ENCODE results near the gene PLEKHM2. TPM values are rescaled to one million over a fixed set of nuclear protein-coding genes. Genes with fewer than 3 reads are reported as not detected.

Gene PLEKHM2
- total and polyA plus RNA-seq, 2 of the 8 experiments (the other 6 are each of a cell fraction or from before 2014, with no cell fraction given), result 38.3 to 47.6 TPM

GRCh38 chr1:15768388-15768787 lies 84.3 kb downstream of the PLEKHM2 start:
- Histone ChIP-seq H4K20me1 (replicated peaks in 1 of 2; ENCODE audit: control insufficient read depth in 1 of 2, insufficient read depth in 2 of 2, low read length in 2 of 2) (peaks cover 5 to 12% of the 10 kb centered on the region in 2 experiments), H4K5ac (ENCODE audit: insufficient read length, low read depth, low read length) (no peak overlapping the region), H3K9ac (replicated peaks in 1 of 4; ENCODE audit: extremely low read depth in 1 of 4, low read depth in 3 of 4, low read length in 3 of 4) (no peak overlapping the region), H2AFZ (ENCODE audit: low read length) (no peak overlapping the region), H2BK5ac (ENCODE audit: low read depth, low read length) (no peak overlapping the region), H4K8ac (ENCODE audit: extremely low read depth, insufficient read depth, low read length) (no peak overlapping the region), H2BK120ac (replicated peaks; ENCODE audit: low read depth, low read length) (no peak overlapping the region), H3K9me3 (ENCODE audit: insufficient read depth in 2 of 2, low read depth in 1 of 2, low read length in 1 of 2) (no peaks in the 10 kb centered on the region), H3K4ac (replicated peaks; ENCODE audit: insufficient read length, low read depth, low read length) (no peak overlapping the region), H3K23me2 (ENCODE audit: low read depth, low read length) (no peaks in the 10 kb centered on the region), H3K36me3 (ENCODE audit: control insufficient read depth in 2 of 4, insufficient read depth in 4 of 4, low read length in 3 of 4) (peaks cover 25 to 82% (median 51%) of the 10 kb centered on the region in 4 experiments), H3K79me2 (ENCODE audit: control insufficient read depth in 1 of 2, insufficient read depth in 2 of 2, low read length in 2 of 2) (peaks cover 0 to 8% of the 10 kb centered on the region in 2 experiments; a peak in 1 of 4 replicates), H3K14ac (ENCODE audit: insufficient read length) (no peak overlapping the region), H2BK12ac (ENCODE audit: low read depth, low read length) (no peak overlapping the region), H3K4me1 (replicated peaks in 1 of 4; ENCODE audit: control insufficient read depth in 3 of 4, insufficient read depth in 4 of 4, low read length in 3 of 4) (no peaks in the 10 kb centered on the region; a peak in 2 of 7 replicates), H3K4me2 (ENCODE audit: insufficient read depth in 1 of 2, low read depth in 2 of 2, low read length in 2 of 2) (no peak overlapping the region), H2BK20ac (ENCODE audit: low read length) (no peak overlapping the region), H3K23ac (ENCODE audit: insufficient read length) (no peak overlapping the region), H3K79me1 (ENCODE audit: low read depth, low read length) (peaks cover 8% of the 10 kb centered on the region), H3K18ac (ENCODE audit: extremely low read depth, low read length) (no peak overlapping the region), H3K56ac (replicated peaks; ENCODE audit: insufficient read length, low read depth, low read length) (no peak overlapping the region), H3K27me3 (replicated peaks in 1 of 4; ENCODE audit: control insufficient read depth in 3 of 4, extremely low read depth in 1 of 4, insufficient read depth in 3 of 4, low read length in 3 of 4) (no peaks in the 10 kb centered on the region), H2AK5ac (ENCODE audit: low read depth, low read length) (no peak overlapping the region), H3K4me3 (ENCODE audit: extremely low read depth in 1 of 4, insufficient read depth in 2 of 4, low read depth in 3 of 4, low read length in 4 of 4) (no peak overlapping the region), H3K27ac (ENCODE audit: low read depth, low read length) (no peak overlapping the region), H4K91ac (replicated peaks; ENCODE audit: insufficient read length, low read length) (no peak overlapping the region), H2BK15ac (ENCODE audit: low read length) (no peak overlapping the region)
- POLR2A ChIA-PET (ENCODE audit: partially characterized antibody), result interaction anchor here (1.6 to 5.3 kb wide), 4 partner anchors 9 to 19 kb away, joined by 7 to 37 read pairs (median 10); no protein-coding TSS in a partner anchor
- FAIRE-seq, result no peak
- WGBS, 2 experiments (ENCODE audit: extremely low coverage in 1 of 2, insufficient coverage in 1 of 2, insufficient read length in 1 of 2, insufficient replicate concordance in 2 of 2, low coverage in 1 of 2, low lambda C conversion rate in 2 of 2, missing lambda C conversion rate in 1 of 2), result 92% methylated on average over 4 of the region's 7 CpGs; no CpG with 5 or more reads in 1 of the 2 experiments
- TF ChIP-seq POLR2A (IDR thresholded peaks at IDR 0.05; ENCODE audit: control extremely low read depth in 1 of 2, low read depth in 2 of 2, low read length in 2 of 2) (peak in 1 of 2 experiments; percentile 36; a peak in 1 of 3 replicates), KDM5A (IDR thresholded peaks at IDR 0.05; ENCODE audit: low read length) (no peak)
- CTCF ChIA-PET (ENCODE audit: partially characterized antibody), result interaction anchor here (0.8 to 1.5 kb wide), 2 partner anchors 10 to 27 kb away, joined by 3 to 4 read pairs; no protein-coding TSS in a partner anchor
- DNase-seq (ENCODE audit: low read depth in 1 of 2, low spot score in 2 of 2), result no peak

All from H1 (cell line).